Measurements from ENCODE around the gene SSBP3. TPM values are rescaled to one million over a fixed set of nuclear protein-coding genes. Genes with fewer than 3 reads are reported as not detected.

Gene SSBP3
- total and polyA plus RNA-seq, 2 experiments from 2014 or later, result 6.2 to 19.9 TPM

- Histone ChIP-seq H3K9me2 (ENCODE audit: insufficient read depth) (no peaks in the 10 kb centered on the region), H3K9ac (no peak overlapping the region), H3F3A (ENCODE audit: insufficient read depth) (peaks cover 28% of the 10 kb centered on the region), H3K27me3 (replicated peaks; ENCODE audit: insufficient read depth) (no peaks in the 10 kb centered on the region), H3K9me3 (ENCODE audit: low read depth) (no peaks in the 10 kb centered on the region), H3K4me3 (no peak overlapping the region), H3K36me3 (ENCODE audit: low read depth) (no peaks in the 10 kb centered on the region), H3K27ac (no peak overlapping the region), H4K20me1 (ENCODE audit: insufficient read depth) (no peaks in the 10 kb centered on the region), H3K4me1 (ENCODE audit: insufficient read depth) (peaks cover 30% of the 10 kb centered on the region), H2AFZ (no peak overlapping the region), H3K4me2 (ENCODE audit: unreplicated experiment) (no peak overlapping the region), H3K79me2 (ENCODE audit: insufficient read depth) (peaks cover 76% of the 10 kb centered on the region)
- in situ Hi-C loops (cut with MboI), result no loop called here
- 70 to 80% methylated on average over 8 of the region's 8 CpGs for WGBS, 2 experiments (ENCODE audit: low coverage in 1 of 2, low lambda C conversion rate in 2 of 2, missing lambda C conversion rate in 2 of 2)
- no peak for DNase-seq
- TF ChIP-seq EZH2phosphoT487 (IDR thresholded peaks at IDR 0.05; ENCODE audit: insufficient read depth, low read depth) (no peak), EZH2 (IDR thresholded peaks at IDR 0.05; ENCODE audit: insufficient read depth, poor library complexity, severe bottlenecking) (no peak)
Measured at GRCh38 chr1:54338464-54338863, 67.7 kb downstream of the SSBP3 start.

GRCh38 chr1:54337928-54338327 lies 68.3 kb downstream of the SSBP3 start:
- no peaks in the 10 kb centered on the region for H3K9me2 ChIP-seq (ENCODE audit: insufficient read depth)
- H3K36me3 ChIP-seq (ENCODE audit: low read depth), result no peaks in the 10 kb centered on the region
- H3K4me1 ChIP-seq (ENCODE audit: insufficient read depth), result peaks cover 32% of the 10 kb centered on the region
- H3F3A ChIP-seq (ENCODE audit: insufficient read depth), result peaks cover 29% of the 10 kb centered on the region
- no peaks in the 10 kb centered on the region for H3K27me3 ChIP-seq (replicated peaks; ENCODE audit: insufficient read depth)
- H3K27ac ChIP-seq, result no peak overlapping the region
- in situ Hi-C loops (cut with MboI), result no loop called here
- H2AFZ ChIP-seq, result no peak overlapping the region
- peaks cover 76% of the 10 kb centered on the region for H3K79me2 ChIP-seq (ENCODE audit: insufficient read depth)
- no peak for TF ChIP-seq EZH2 (IDR thresholded peaks at IDR 0.05; ENCODE audit: insufficient read depth, poor library complexity, severe bottlenecking)
- no peak for TF ChIP-seq EZH2phosphoT487 (IDR thresholded peaks at IDR 0.05; ENCODE audit: insufficient read depth, low read depth)
- H3K4me3 ChIP-seq, result no peak overlapping the region
- H3K9me3 ChIP-seq (ENCODE audit: low read depth), result no peaks in the 10 kb centered on the region
- no peaks in the 10 kb centered on the region for H4K20me1 ChIP-seq (ENCODE audit: insufficient read depth)
- H3K9ac ChIP-seq, result no peak overlapping the region
- WGBS, 2 experiments (ENCODE audit: low coverage in 1 of 2, low lambda C conversion rate in 2 of 2, missing lambda C conversion rate in 2 of 2), result 74 to 88% methylated on average over 7 of the region's 7 CpGs
- no peak overlapping the region for H3K4me2 ChIP-seq (ENCODE audit: unreplicated experiment)
- peak; percentile 47 for DNase-seq

- H3K4me2 ChIP-seq (ENCODE audit: unreplicated experiment), result no peak overlapping the region
- H4K20me1 ChIP-seq (ENCODE audit: insufficient read depth), result no peaks in the 10 kb centered on the region
- H3K27me3 ChIP-seq (replicated peaks; ENCODE audit: insufficient read depth), result no peaks in the 10 kb centered on the region
- no peak overlapping the region for H3K4me3 ChIP-seq
- no peak overlapping the region for H2AFZ ChIP-seq
- WGBS, 2 experiments (ENCODE audit: low coverage in 1 of 2, low lambda C conversion rate in 2 of 2, missing lambda C conversion rate in 2 of 2), result 92% methylated on average over 7 of the region's 7 CpGs
- H3K9me3 ChIP-seq (ENCODE audit: low read depth), result no peaks in the 10 kb centered on the region
- no peak for DNase-seq
- H3K36me3 ChIP-seq (ENCODE audit: low read depth), result no peaks in the 10 kb centered on the region
- H3K9me2 ChIP-seq (ENCODE audit: insufficient read depth), result no peaks in the 10 kb centered on the region
- peaks cover 76% of the 10 kb centered on the region for H3K79me2 ChIP-seq (ENCODE audit: insufficient read depth)
- TF ChIP-seq EZH2 (IDR thresholded peaks at IDR 0.05; ENCODE audit: insufficient read depth, poor library complexity, severe bottlenecking) (no peak), EZH2phosphoT487 (IDR thresholded peaks at IDR 0.05; ENCODE audit: insufficient read depth, low read depth) (no peak)
- H3F3A ChIP-seq (ENCODE audit: insufficient read depth), result peaks cover 29% of the 10 kb centered on the region
- in situ Hi-C loops (cut with MboI), result no loop called here
- H3K4me1 ChIP-seq (ENCODE audit: insufficient read depth), result peaks cover 32% of the 10 kb centered on the region
- H3K9ac ChIP-seq, result no peak overlapping the region
- no peak overlapping the region for H3K27ac ChIP-seq
Measured at GRCh38 chr1:54337034-54337433, 69.2 kb downstream of the SSBP3 start.

- TF ChIP-seq EZH2 (IDR thresholded peaks at IDR 0.05; ENCODE audit: insufficient read depth, poor library complexity, severe bottlenecking) (no peak), EZH2phosphoT487 (IDR thresholded peaks at IDR 0.05; ENCODE audit: insufficient read depth, low read depth) (no peak)
- H3K4me3 ChIP-seq, result peak overlapping the region; percentile 67
- WGBS, 2 experiments (ENCODE audit: low coverage in 1 of 2, low lambda C conversion rate in 2 of 2, missing lambda C conversion rate in 2 of 2), result 68 to 70% methylated on average over 5 of the region's 5 CpGs
Measured at GRCh38 chr1:54336116-54336515, 70.1 kb downstream of the SSBP3 start.

GRCh38 chr1:54335755-54336108 lies 70.5 kb downstream of the SSBP3 start:
- H3K79me2 ChIP-seq (ENCODE audit: insufficient read depth), result peaks cover 77% of the 10 kb centered on the region
- H3K9me3 ChIP-seq (ENCODE audit: low read depth), result no peaks in the 10 kb centered on the region
- peak overlapping the region; percentile 69 for H2AFZ ChIP-seq
- H4K20me1 ChIP-seq (ENCODE audit: insufficient read depth), result no peaks in the 10 kb centered on the region
- peak overlapping the region; percentile 95 for H3K27ac ChIP-seq
- in situ Hi-C loops (cut with MboI), result no loop called here
- H3K27me3 ChIP-seq (replicated peaks; ENCODE audit: insufficient read depth), result no peaks in the 10 kb centered on the region
- no peaks in the 10 kb centered on the region for H3K36me3 ChIP-seq (ENCODE audit: low read depth)
- peak overlapping the region; percentile 67 for H3K4me3 ChIP-seq
- peak; percentile 96 for DNase-seq
- peaks cover 37% of the 10 kb centered on the region for H3K4me1 ChIP-seq (ENCODE audit: insufficient read depth)
- TF ChIP-seq EZH2phosphoT487 (IDR thresholded peaks at IDR 0.05; ENCODE audit: insufficient read depth, low read depth) (no peak), EZH2 (IDR thresholded peaks at IDR 0.05; ENCODE audit: insufficient read depth, poor library complexity, severe bottlenecking) (no peak)
- peaks cover 29% of the 10 kb centered on the region for H3F3A ChIP-seq (ENCODE audit: insufficient read depth)
- H3K9ac ChIP-seq, result peak overlapping the region; percentile 83
- no peaks in the 10 kb centered on the region for H3K9me2 ChIP-seq (ENCODE audit: insufficient read depth)
- peak overlapping the region; percentile 87 for H3K4me2 ChIP-seq (ENCODE audit: unreplicated experiment)
- WGBS, 2 experiments (ENCODE audit: low coverage in 1 of 2, low lambda C conversion rate in 2 of 2, missing lambda C conversion rate in 2 of 2), result 0 to 4% methylated on average over 7 of the region's 7 CpGs

More at GRCh38 chr1:54336116-54336515, 70.1 kb downstream of the SSBP3 start:
- no peaks in the 10 kb centered on the region for H3K9me2 ChIP-seq (ENCODE audit: insufficient read depth)
- no peaks in the 10 kb centered on the region for H3K36me3 ChIP-seq (ENCODE audit: low read depth)
- peak overlapping the region; percentile 87 for H3K4me2 ChIP-seq (ENCODE audit: unreplicated experiment)
- peak overlapping the region; percentile 95 for H3K27ac ChIP-seq
- peaks cover 29% of the 10 kb centered on the region for H3F3A ChIP-seq (ENCODE audit: insufficient read depth)
- no peaks in the 10 kb centered on the region for H3K27me3 ChIP-seq (replicated peaks; ENCODE audit: insufficient read depth)
- H4K20me1 ChIP-seq (ENCODE audit: insufficient read depth), result no peaks in the 10 kb centered on the region
- H3K9ac ChIP-seq, result peak overlapping the region; percentile 83
- in situ Hi-C loops (cut with MboI), result no loop called here
- DNase-seq, result no peak
- no peaks in the 10 kb centered on the region for H3K9me3 ChIP-seq (ENCODE audit: low read depth)
- H3K4me1 ChIP-seq (ENCODE audit: insufficient read depth), result peaks cover 34% of the 10 kb centered on the region
- 0 out of 2 replicates have a peak overlapping the region, but pooled peaks have one; percentile 69 for H2AFZ ChIP-seq
- peaks cover 77% of the 10 kb centered on the region for H3K79me2 ChIP-seq (ENCODE audit: insufficient read depth)
